Measurements from ENCODE around the gene KIF15. TPM values are rescaled to one million over a fixed set of nuclear protein-coding genes. Genes with fewer than 3 reads are reported as not detected.
A peak's percentile ranks its signal among the peaks of the same experiment; 100 is the strongest.
"Not testable (repeated sequence)": the region's sequence is repeated elsewhere in the genome, so short reads cannot be mapped to it uniquely, and the experiment has no call there.

The KIF15 gene
- total RNA-seq, 1 donor from 2014 or later = 2.2 TPM

DNA sequence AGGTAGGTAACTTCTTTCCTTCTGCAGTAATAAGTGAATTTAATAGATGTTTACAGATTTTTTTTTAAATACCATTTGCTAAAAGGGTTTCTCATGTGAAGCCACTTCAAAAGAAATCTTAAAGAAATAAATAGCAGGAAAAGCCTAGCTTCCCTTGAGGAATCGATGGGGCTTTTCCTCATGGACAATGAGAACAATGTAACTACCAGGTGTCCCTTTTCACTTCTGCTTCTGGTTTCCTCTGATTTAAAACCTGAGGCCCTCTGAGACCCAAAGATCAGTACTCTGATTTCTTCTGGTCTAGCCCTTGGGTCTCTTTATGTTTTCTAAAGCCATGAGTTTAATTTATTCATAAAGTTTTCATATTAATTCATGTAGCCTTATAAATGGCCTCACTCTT lies 87.0 kb downstream of the KIF15 start:
- Histone ChIP-seq H3K36me3 (ENCODE audit: control insufficient read depth, insufficient read depth, low read length) (no peaks in the 10 kb centered on the region), H3K27me3 (ENCODE audit: control insufficient read depth, insufficient read depth, low read length) (no peaks in the 10 kb centered on the region), H3K4me3 (ENCODE audit: low read depth, low read length) (no peak overlapping the region)
- DNase-seq (ENCODE audit: low read depth) = no peak
- TF ChIP-seq, protein P1, sequence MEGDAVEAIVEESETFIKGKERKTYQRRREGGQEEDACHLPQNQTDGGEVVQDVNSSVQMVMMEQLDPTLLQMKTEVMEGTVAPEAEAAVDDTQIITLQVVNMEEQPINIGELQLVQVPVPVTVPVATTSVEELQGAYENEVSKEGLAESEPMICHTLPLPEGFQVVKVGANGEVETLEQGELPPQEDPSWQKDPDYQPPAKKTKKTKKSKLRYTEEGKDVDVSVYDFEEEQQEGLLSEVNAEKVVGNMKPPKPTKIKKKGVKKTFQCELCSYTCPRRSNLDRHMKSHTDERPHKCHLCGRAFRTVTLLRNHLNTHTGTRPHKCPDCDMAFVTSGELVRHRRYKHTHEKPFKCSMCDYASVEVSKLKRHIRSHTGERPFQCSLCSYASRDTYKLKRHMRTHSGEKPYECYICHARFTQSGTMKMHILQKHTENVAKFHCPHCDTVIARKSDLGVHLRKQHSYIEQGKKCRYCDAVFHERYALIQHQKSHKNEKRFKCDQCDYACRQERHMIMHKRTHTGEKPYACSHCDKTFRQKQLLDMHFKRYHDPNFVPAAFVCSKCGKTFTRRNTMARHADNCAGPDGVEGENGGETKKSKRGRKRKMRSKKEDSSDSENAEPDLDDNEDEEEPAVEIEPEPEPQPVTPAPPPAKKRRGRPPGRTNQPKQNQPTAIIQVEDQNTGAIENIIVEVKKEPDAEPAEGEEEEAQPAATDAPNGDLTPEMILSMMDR (IDR thresholded peaks at IDR 0.05; ENCODE audit: insufficient read depth, low read length, poor library complexity, severe bottlenecking) = no peak

DNA sequence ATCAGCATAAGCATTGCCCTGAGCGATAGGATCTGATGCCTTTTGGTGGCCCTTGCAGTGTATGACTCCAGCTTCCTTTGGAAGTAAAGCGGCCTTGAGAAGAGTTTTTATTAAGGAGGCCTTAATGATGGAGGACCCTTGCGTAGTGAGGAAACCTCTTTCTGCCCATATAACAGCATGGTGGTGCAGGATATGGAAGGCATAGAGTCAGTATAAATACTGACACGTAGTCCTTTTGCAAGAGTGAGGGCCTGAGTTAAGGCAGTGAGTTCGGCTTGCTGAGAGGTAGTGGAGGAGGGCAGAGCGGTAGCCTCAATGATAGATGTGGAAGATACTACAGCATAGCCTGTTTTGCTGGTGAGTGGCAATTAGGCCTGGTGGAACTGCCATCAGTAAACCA lies 95.1 kb downstream of the KIF15 start:
- not testable (repeated sequence) for H3K4me3 ChIP-seq (ENCODE audit: low read depth, low read length); H3K36me3 ChIP-seq (ENCODE audit: control insufficient read depth, insufficient read depth, low read length); H3K27me3 ChIP-seq (ENCODE audit: control insufficient read depth, insufficient read depth, low read length); DNase-seq (ENCODE audit: low read depth)

DNA sequence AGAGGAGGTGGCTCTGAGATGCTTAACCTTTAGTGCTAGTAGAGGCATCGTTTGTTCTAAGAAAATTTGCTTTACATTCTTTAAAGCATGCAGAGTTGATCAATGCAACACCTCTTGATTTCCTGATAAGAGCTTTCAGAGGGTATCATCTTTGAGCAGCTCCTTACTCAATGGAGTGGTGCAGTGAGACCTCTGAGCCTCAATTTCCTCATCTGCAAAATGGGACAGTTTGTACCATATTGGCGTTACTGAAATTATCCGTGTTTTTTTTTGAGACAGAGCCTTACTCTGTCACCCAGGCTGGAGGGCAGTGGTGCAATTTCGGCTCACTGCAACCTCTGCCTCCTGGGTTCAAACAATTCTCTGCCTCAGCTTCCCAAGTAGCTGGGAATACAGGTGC lies 98.5 kb downstream of the KIF15 start:
- no peak for DNase-seq (ENCODE audit: low read depth)
- H3K27me3 ChIP-seq (ENCODE audit: control insufficient read depth, insufficient read depth, low read length) = no peaks in the 10 kb centered on the region
- TF ChIP-seq, protein P1 (IDR thresholded peaks at IDR 0.05; ENCODE audit: insufficient read depth, low read length, poor library complexity, severe bottlenecking) = no peak
- H3K36me3 ChIP-seq (ENCODE audit: control insufficient read depth, insufficient read depth, low read length) = no peaks in the 10 kb centered on the region
- no peak overlapping the region for H3K4me3 ChIP-seq (ENCODE audit: low read depth, low read length)

DNA sequence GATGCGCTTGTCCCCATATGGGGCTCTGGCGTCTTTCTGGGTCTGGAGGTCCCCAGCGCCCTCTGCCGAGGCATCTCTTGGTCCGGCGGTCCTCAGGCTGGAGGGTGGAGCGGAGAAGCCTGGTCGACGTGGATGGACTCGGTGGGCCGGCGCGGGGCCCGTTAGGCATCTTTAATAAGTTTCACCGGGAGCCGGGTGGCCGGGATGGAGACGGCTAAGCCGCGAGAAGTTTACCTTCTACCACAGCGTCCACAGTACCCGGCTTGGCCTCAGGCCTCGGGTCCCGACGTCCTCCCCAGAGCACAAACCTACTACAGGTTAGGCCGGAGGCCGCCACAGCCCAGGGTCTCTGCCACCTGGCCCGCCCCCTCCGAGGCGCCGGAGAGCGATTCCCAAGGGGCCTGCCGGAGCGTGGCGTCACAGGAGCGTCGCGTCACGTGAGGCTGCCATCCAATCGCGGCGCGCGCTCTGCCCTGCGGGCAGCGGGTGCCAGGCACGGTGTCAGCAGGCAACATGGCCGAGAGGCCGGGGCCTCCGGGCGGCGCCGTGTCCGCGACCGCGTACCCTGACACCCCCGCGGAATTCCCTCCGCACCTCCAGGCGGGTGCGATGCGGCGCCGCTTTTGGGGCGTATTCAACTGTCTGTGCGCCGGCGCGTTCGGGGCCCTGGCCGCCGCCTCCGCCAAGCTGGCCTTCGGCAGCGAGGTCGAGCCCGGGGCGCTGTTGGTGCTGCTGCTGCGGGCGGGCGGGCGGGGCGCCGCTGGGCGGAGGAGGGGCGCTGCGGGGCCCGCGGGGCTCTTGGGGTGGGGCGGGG lies 100.0 kb downstream of the KIF15 start, which contains the start of gene TMEM42:
TSS of gene TMEM42 (plus strand) at position 501 of the 814 bp plus-strand sequence. CDS start at position 514, 13 bp downstream.
- peak within 1 kb of the TSS; percentile 46 for H3K4me3 ChIP-seq (ENCODE audit: low read depth, low read length)
- no peaks in the 10 kb centered on the region for H3K36me3 ChIP-seq (ENCODE audit: control insufficient read depth, insufficient read depth, low read length)
- TF ChIP-seq, protein P1 (IDR thresholded peaks at IDR 0.05; ENCODE audit: insufficient read depth, low read length, poor library complexity, severe bottlenecking) = peak; percentile 27
- H3K27me3 ChIP-seq (ENCODE audit: control insufficient read depth, insufficient read depth, low read length) = no peaks in the 10 kb centered on the region
- DNase-seq (ENCODE audit: low read depth) = peak; percentile 58

DNA sequence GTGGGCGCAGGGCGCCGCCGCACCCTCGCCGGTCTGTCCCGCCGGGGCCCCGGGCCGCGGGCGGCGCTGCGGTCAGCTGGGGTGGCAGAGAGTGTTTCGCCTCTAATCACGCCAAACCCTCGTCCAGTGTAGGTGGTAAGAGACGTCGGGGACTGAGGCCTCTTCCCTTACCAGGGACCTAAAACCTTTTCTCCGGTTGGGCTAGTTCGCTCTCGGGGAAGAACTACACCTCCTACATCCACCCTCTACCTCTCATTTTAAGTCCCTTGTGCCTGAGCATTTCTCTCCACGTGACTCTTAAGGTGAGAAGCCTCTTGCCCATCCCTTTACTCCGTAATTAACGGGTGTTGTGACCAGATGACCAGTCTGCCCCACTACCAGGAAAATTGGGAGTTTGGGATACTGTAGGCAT lies 100.6 kb downstream of the KIF15 start:
- Histone ChIP-seq H3K4me3 (ENCODE audit: low read depth, low read length) (peak overlapping the region; percentile 46), H3K27me3 (ENCODE audit: control insufficient read depth, insufficient read depth, low read length) (no peaks in the 10 kb centered on the region), H3K36me3 (ENCODE audit: control insufficient read depth, insufficient read depth, low read length) (no peaks in the 10 kb centered on the region)
- TF ChIP-seq, protein P1 (IDR thresholded peaks at IDR 0.05; ENCODE audit: insufficient read depth, low read length, poor library complexity, severe bottlenecking) = no peak
- no peak for DNase-seq (ENCODE audit: low read depth)

DNA sequence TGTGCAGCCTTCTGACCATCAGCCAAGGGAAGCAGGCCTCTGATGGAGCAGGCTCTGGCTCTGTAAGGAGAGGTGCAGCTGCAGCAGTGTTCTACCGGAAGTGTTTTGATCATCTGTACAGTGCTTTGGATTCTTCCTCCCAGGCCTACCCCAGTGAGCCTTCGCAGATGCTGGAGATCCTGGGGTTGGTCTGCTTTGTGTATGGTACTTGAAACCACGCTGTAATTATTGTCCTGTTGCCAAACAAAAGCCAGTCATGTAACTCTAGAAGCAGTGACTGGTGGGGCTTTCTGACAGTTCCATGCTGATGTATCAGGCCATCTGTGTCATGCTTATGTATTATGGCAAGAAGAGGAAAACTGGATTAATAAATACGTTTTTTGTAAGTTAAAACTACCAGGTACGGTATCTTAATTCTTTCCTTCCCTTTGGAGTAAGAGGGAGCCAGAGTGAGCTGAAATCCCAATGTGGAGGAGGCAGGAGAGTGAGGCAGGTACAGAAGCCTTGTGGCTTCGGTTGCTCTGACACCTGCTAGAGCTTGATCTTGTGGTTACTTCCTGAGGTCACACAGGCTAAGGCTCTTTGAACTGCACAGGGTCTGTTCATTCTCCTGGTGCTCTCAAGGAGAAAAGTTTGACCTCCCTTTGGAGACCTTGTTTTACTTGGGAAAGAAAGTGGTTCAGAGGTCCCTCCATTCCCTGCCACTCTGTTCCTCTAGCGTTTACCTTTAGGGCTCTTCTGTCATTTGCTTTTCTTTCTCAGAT lies 103.9 kb downstream of the KIF15 start:
- H3K4me3 ChIP-seq (ENCODE audit: low read depth, low read length) = no peak overlapping the region
- TF ChIP-seq, protein P1 (IDR thresholded peaks at IDR 0.05; ENCODE audit: insufficient read depth, low read length, poor library complexity, severe bottlenecking) = no peak
- no peaks in the 10 kb centered on the region for H3K27me3 ChIP-seq (ENCODE audit: control insufficient read depth, insufficient read depth, low read length)
- no peak for DNase-seq (ENCODE audit: low read depth)
- no peaks in the 10 kb centered on the region for H3K36me3 ChIP-seq (ENCODE audit: control insufficient read depth, insufficient read depth, low read length)

Measured in kidney epithelial cell (primary cell).